Lung (tissue), 12 donors: ENCODE data around the gene OLFML1. TPM values are rescaled to one million over a fixed set of nuclear protein-coding genes. Genes with fewer than 3 reads are reported as not detected.

Experiments used
- ATAC-seq: fragments of 200-7000 bp; cut with Tn5 transposase; one replicate; pipeline ENCODE4 v1.9.1; 2020; ENCODE audit warnings: moderate number of reproducible peaks; ENCODE audit not compliant: insufficient read depth, low FRiP score
- DNase-seq, 3 donors: peaks; one replicate each; pipeline ENCODE4 v3.0.0-alpha.2; 2013 to 2017
- H3K27ac ChIP-seq, 2 donors: one replicate each; pipeline ENCODE4 v1.5.1; 2013; ENCODE audit warnings: mild to moderate bottlenecking in 2 of 2, moderate library complexity in 2 of 2, control low read depth in 1 of 2, inconsistent platforms in 1 of 2, low read depth in 1 of 2, low read length in 1 of 2
- H3K27me3 ChIP-seq, 3 donors: one replicate each; pipeline ENCODE4 v1.5.1; 2013; ENCODE audit warnings: low read length in 2 of 3; ENCODE audit not compliant: control insufficient read depth in 3 of 3, insufficient read depth in 3 of 3
- H3K36me3 ChIP-seq, 4 donors: one replicate each; pipeline ENCODE4 v1.5.1; 2013; ENCODE audit warnings: low read length in 4 of 4, mild to moderate bottlenecking in 1 of 4, moderate library complexity in 1 of 4; ENCODE audit not compliant: control insufficient read depth in 4 of 4, insufficient read depth in 4 of 4
- H3K4me1 ChIP-seq, 5 donors: one replicate each; pipeline ENCODE4 v1.5.1; 2013; ENCODE audit warnings: low read length in 5 of 5, mild to moderate bottlenecking in 2 of 5, moderate library complexity in 1 of 5; ENCODE audit not compliant: control insufficient read depth in 5 of 5, insufficient read depth in 5 of 5
- H3K4me3 ChIP-seq: one replicate; pipeline ENCODE4 v1.5.1; 2013; ENCODE audit warnings: mild to moderate bottlenecking, control low read depth, moderate library complexity
- H3K9ac ChIP-seq, 2 donors: one replicate each; pipeline ENCODE4 v1.5.1; 2013; ENCODE audit warnings: low read length in 2 of 2, control low read depth in 1 of 2; ENCODE audit not compliant: insufficient read depth in 1 of 2
- H3K9me3 ChIP-seq, 4 donors: one replicate each; pipeline ENCODE4 v1.5.1; 2013; ENCODE audit warnings: low read length in 3 of 4, mild to moderate bottlenecking in 1 of 4, moderate library complexity in 1 of 4; ENCODE audit not compliant: control insufficient read depth in 4 of 4, insufficient read depth in 3 of 4
- CTCF ChIP-seq: IDR thresholded peaks from 2 replicates; pipeline ENCODE4 v1.5.1; 2012; ENCODE audit warnings: mild to moderate bottlenecking; ENCODE audit errors: control extremely low read depth, extremely low read depth
- WGBS, 2 donors: extraction: QIAGEN DNeasy Blood & Tissue Kit; methylation state at CpG; one replicate each; pipeline ENCODE4 v1.1.7; 2013; 5-methylcytosine and 5-hydroxymethylcytosine counted together
- polyA plus RNA-seq, 2 donors: library from polyadenylated mRNA; stranded (reverse); fragments of 200-250 nt; gene quantifications; one replicate each; pipeline ENCODE4 v1.2.1, GENCODE V29; 2013
- total RNA-seq, 2 donors: library from RNA; depleted of rRNA in 1 of 2; stranded (reverse); fragments of >200 nt in 1 of 2; gene quantifications; one replicate each; pipeline ENCODE4 v1.2.1, GENCODE V29; 2014 to 2021
- donor health status: control.
- donor health status: control.
- donor health status: Bipolar disorder and iron deficiency.
- donor health status: healthy.
- donor health status: DM: yes; HTN: yes; CAD: no.

OLFML1 gene
- total and polyA plus RNA-seq, 4 donors = 2.6 to 28.1 (median 9.5) TPM

- no peak overlapping the region for H3K4me3 ChIP-seq
- no peaks in the 10 kb centered on the region for H3K36me3 ChIP-seq
- 80 to 89% methylated on average over 6 of the region's 6 CpGs for WGBS, 2 donors
- peaks cover 0 to 3% (median 0%) of the 10 kb centered on the region in 5 donors for H3K4me1 ChIP-seq
- DNase-seq (no peak), ATAC-seq (no peak)
- H3K27me3 ChIP-seq = peaks cover 0 to 6% (median 5%) of the 10 kb centered on the region in 3 donors
- H3K9me3 ChIP-seq = peaks cover 0 to 2% (median 0%) of the 10 kb centered on the region in 4 donors
- H3K27ac ChIP-seq = no peak overlapping the region
- TF ChIP-seq CTCF = no peak
- no peak overlapping the region for H3K9ac ChIP-seq
Observed at GRCh38 chr11:7537265-7537664, 52.0 kb downstream of the OLFML1 start.

- H3K36me3 ChIP-seq = no peaks in the 10 kb centered on the region
- no peak overlapping the region for H3K9ac ChIP-seq
- ATAC-seq = no peak
- WGBS, 2 donors = 72 to 81% methylated on average over 8 of the region's 8 CpGs
- peaks cover 0 to 3% (median 0%) of the 10 kb centered on the region in 5 donors for H3K4me1 ChIP-seq
- no peak for DNase-seq
- TF ChIP-seq CTCF = no peak
- peaks cover 0 to 2% (median 0%) of the 10 kb centered on the region in 4 donors for H3K9me3 ChIP-seq
- no peak overlapping the region for H3K4me3 ChIP-seq
- H3K27me3 ChIP-seq = peaks cover 0 to 6% (median 5%) of the 10 kb centered on the region in 3 donors
- no peak overlapping the region for H3K27ac ChIP-seq
Observed at GRCh38 chr11:7538031-7538430, 52.7 kb downstream of the OLFML1 start.

- H3K4me1 ChIP-seq = peaks cover 0 to 3% (median 0%) of the 10 kb centered on the region in 5 donors
- TF ChIP-seq CTCF = no peak
- peaks cover 0 to 6% (median 5%) of the 10 kb centered on the region in 3 donors for H3K27me3 ChIP-seq
- 75 to 85% methylated on average over 12 of the region's 12 CpGs for WGBS, 2 donors
- ATAC-seq (no peak), DNase-seq (peak; percentile 19 to 41 (median 28))
- no peaks in the 10 kb centered on the region for H3K36me3 ChIP-seq
- peaks cover 0 to 2% (median 0%) of the 10 kb centered on the region in 4 donors for H3K9me3 ChIP-seq
- no peak overlapping the region for H3K27ac ChIP-seq
- no peak overlapping the region for H3K4me3 ChIP-seq
- H3K9ac ChIP-seq = no peak overlapping the region
Observed at GRCh38 chr11:7538466-7539454, 53.5 kb downstream of the OLFML1 start.
